ENCODE measurements around the gene AFF1.

GRCh38 chr4:86981789-86982188 lies 47.0 kb downstream of the AFF1 start:
- TF ChIP-seq EZH2 (IDR thresholded peaks at IDR 0.05; ENCODE audit: borderline replicate concordance) (no peak), CTCF (IDR thresholded peaks at IDR 0.05; ENCODE audit: poor library complexity) (no peak)
